HG02642 (cell line): Measurements from ENCODE around the gene OR8K3.

Source experiments
- ATAC-seq: cut with Tn5 transposase; IDR thresholded peaks from one replicate; pipeline ENCODE4 v1.9.1; 2021; ENCODE audit warnings: mild to moderate bottlenecking; ENCODE audit not compliant: unreplicated experiment, poor library complexity

The OR8K3 gene

GRCh38 chr11:56314844-56315243 lies at the start of gene OR8K3:
Gene OR8K3, plus strand, starts transcription at chr11:56315144. Its CDS starts 3,163 bp downstream, at chr11:56318307.
- ATAC-seq = no peak

- ATAC-seq = no peak
Observed at GRCh38 chr11:56271092-56271491, 43.9 kb upstream of the OR8K3 start.

- ATAC-seq = no peak
Observed at GRCh38 chr11:56273854-56274253, 41.1 kb upstream of the OR8K3 start, which contains the start of gene OR5T1. Gene OR5T1, plus strand, starts transcription at chr11:56274154. Its CDS starts 1,485 bp downstream, at chr11:56275639.

- ATAC-seq = no peak
Observed at GRCh38 chr11:56292154-56292553, 22.8 kb upstream of the OR8K3 start, which contains the start of gene OR8H1. Gene OR8H1, minus strand, starts transcription at chr11:56292254. Its CDS starts 1,192 bp downstream, at chr11:56291062.

GRCh38 chr11:56296898-56297297 lies 18.0 kb upstream of the OR8K3 start:
- no peak for ATAC-seq

- ATAC-seq = no peak
Observed at GRCh38 chr11:56307836-56308235, 7.1 kb upstream of the OR8K3 start.

- no peak for ATAC-seq
Observed at GRCh38 chr11:56331861-56332491, 17.0 kb downstream of the OR8K3 start.

- ATAC-seq = no peak
Observed at GRCh38 chr11:56333156-56333555, 18.2 kb downstream of the OR8K3 start.

GRCh38 chr11:56340289-56340688 lies 25.3 kb downstream of the OR8K3 start:
- no peak for ATAC-seq

GRCh38 chr11:56345739-56346138 lies 30.8 kb downstream of the OR8K3 start, which contains the start of gene OR8K1:
Gene OR8K1, plus strand, starts transcription at chr11:56346039. Its CDS starts 0 bp downstream, at chr11:56346039.
- no peak for ATAC-seq

- no peak for ATAC-seq
Observed at GRCh38 chr11:56353991-56354390, 39.0 kb downstream of the OR8K3 start, which contains the start of gene OR8J1. Gene OR8J1, plus strand, starts transcription at chr11:56354291. Its CDS starts 5,956 bp downstream, at chr11:56360247.
